Mesangial cell (primary cell): ENCODE results near the gene SAMD14. TPM values are rescaled to one million over a fixed set of nuclear protein-coding genes. Genes with fewer than 3 reads are reported as not detected.

Source experiments
- total RNA-seq: library from RNA; depleted of rRNA; stranded (reverse); fragments of >200 nt; gene quantifications from 2 replicates; pipeline ENCODE4 v1.2.3, GENCODE V29; 2015

SAMD14 gene
- 5.9 and 10.9 TPM in 2 replicates for total RNA-seq

DNA sequence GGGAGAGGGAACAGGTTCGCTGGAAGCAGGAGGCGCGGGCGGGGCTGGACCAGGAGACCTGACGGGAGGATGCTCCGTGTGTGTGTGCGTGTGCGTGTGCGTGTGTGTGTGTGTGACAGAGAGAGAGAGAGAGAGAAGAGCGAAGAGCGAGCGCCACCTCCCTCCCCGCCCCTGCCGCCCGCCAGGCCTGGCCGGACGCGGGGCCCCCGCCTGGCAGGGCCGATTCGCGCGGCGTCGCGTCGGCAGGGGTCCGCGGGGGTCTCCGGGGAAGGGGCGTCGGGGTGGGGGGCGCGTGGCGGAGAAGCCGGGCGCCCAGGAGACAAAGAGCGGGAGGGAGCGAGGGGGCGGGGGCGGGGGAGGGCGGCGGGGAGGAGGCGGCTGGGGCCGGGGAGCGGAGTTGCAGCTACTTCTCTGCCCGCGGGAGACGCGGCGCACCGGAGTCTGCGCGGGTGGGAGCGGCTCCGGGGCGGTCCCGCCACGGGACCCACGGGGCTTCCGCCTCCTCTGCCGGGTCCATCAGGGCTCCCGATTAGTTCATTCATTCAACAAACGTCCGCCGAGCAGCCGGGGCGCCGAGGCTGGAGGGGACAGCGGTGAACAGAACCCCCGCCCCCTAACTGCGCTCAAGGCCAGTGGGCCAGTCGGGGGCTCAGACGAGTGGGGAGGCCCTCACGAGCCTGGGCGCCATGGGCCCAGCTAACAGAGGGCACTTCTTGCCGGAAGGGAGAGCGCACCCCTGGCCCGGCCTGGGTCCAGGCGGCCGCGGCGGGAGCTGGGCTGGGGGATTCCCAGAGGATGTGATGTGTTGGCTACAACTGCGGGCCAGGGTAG lies at the start of gene SAMD14:
TSS of gene SAMD14 (minus strand) at position 433 of the 831 bp plus-strand sequence. CDS start 5,201 bp downstream, outside the sequence.

DNA sequence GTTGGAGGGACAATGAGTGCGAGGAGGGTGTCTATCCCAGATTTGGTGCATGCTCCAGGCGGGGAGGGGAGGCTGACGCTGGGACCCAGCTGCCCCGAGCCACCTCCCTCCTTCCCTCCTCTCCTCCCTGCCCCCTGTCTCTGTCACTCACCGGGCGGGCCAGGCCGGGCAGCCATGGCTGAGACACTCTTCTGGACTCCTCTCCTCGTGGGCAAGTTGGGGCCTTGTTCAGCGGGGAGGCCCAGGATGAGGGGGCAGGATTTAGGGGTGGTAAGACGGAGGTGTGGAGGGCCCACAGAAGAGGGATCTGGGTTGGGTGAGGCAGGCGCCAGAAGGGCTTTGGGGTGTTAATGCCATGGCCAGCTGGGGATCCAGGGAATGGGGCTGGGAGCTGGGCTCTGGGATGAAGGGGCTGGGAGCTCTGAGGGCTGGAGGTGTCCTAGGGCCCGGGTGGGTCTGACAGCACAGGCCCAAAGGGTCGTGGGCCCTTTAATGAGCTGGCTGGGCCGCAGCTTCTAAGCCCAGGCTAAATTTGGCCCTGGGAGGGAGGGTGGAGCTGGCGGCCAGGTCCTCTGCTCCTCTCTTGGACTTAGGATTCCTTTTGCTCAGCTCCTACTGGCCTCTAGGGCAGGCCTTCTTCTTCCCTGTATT lies 36.0 kb upstream of the SAMD14 start, which contains the start of gene SGCA:
TSS of gene SGCA (plus strand) at position 139 of the 651 bp plus-strand sequence. CDS start at position 175, 36 bp downstream.

GRCh38 chr17:50150354-50151040 lies 20.5 kb upstream of the SAMD14 start, which contains the start of gene PPP1R9B:
TSS of gene PPP1R9B (minus strand) at chr17:50150677. CDS start at chr17:50150513, 164 bp downstream.

GRCh38 chr17:50094753-50095619 lies 35.0 kb downstream of the SAMD14 start, which contains the start of gene PDK2:
TSS of gene PDK2 (plus strand) at chr17:50095351. CDS start at chr17:50095436, 85 bp downstream.

Other genes starting within 250 kb of the SAMD14 start
- gene DLX4, start 161.0 kb downstream of the SAMD14 start, total RNA-seq: 0.38 TPM in 1 of 2 replicates, not detected in the other
- under 0.01 TPM in 1 of 2 replicates, not detected in the other for gene DLX3, start 134.9 kb downstream of the SAMD14 start, total RNA-seq
- gene ITGA3, start 74.0 kb downstream of the SAMD14 start, total RNA-seq: 1,072 and 1,222 TPM in 2 replicates
- gene PDK2, start 34.8 kb downstream of the SAMD14 start, total RNA-seq: 14.5 and 56.4 TPM in 2 replicates
- gene PPP1R9B, start 20.5 kb upstream of the SAMD14 start, total RNA-seq: 31.3 and 32.2 TPM in 2 replicates
- not detected in 2 replicates for gene SGCA, start 35.8 kb upstream of the SAMD14 start, total RNA-seq
- gene COL1A1, start 71.5 kb upstream of the SAMD14 start, total RNA-seq: 1,305 and 4,416 TPM in 2 replicates
- 8.0 and 11.0 TPM in 2 replicates for gene TMEM92, start 144.3 kb upstream of the SAMD14 start, total RNA-seq
- gene XYLT2, start 216.0 kb upstream of the SAMD14 start, total RNA-seq: 43.3 and 54.0 TPM in 2 replicates
- gene MRPL27, start 243.0 kb upstream of the SAMD14 start, total RNA-seq: 90.3 and 118 TPM in 2 replicates
- 1.4 and 8.1 TPM in 2 replicates for gene EME1, start 243.1 kb upstream of the SAMD14 start, total RNA-seq